Epithelial cell of esophagus (primary cell): ENCODE results near the gene ZNF620.

Experiments used
- DNase-seq: peaks from one replicate; pipeline ENCODE4 v3.0.0; 2010; ENCODE audit warnings: low read depth
- H3K4me3 ChIP-seq: 2 replicates; pipeline ENCODE4 v1.5.1; 2011; ENCODE audit warnings: mild to moderate bottlenecking, low read length, control low read depth
- CTCF ChIP-seq: IDR thresholded peaks from 2 replicates; pipeline ENCODE4 v1.5.1; 2011; ENCODE audit warnings: low read depth, mild to moderate bottlenecking, low read length, control low read depth, inconsistent platforms; ENCODE audit not compliant: insufficient read depth; ENCODE audit errors: missing control alignments

The ZNF620 gene

GRCh38 chr3:40463579-40463978, 42.3 kb upstream of the ZNF620 start:
- DNase-seq, result no peak
- no peak overlapping the region for H3K4me3 ChIP-seq
- no peak for TF ChIP-seq CTCF

GRCh38 chr3:40464339-40465110, 41.3 kb upstream of the ZNF620 start:
- no peak overlapping the region for H3K4me3 ChIP-seq
- DNase-seq, result no peak
- no peak for TF ChIP-seq CTCF

DNA sequence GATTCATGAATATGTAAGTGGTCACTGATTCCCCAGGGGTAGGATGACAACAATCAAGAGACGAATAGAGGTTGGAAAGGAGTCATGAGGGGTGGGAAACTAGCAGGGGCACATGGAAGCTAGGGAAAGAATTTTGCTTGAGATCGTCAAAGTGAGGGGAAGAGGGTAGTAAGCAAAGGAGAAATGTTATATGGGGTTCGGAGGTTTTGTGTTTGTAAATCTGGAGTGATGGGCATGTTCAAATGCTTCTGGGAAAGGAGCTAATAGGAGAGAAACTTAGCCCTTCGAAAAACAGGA, 40.8 kb upstream of the ZNF620 start:
- no peak overlapping the region for H3K4me3 ChIP-seq
- no peak for DNase-seq
- no peak for TF ChIP-seq CTCF

GRCh38 chr3:40465456-40465855, 40.4 kb upstream of the ZNF620 start:
- no peak overlapping the region for H3K4me3 ChIP-seq
- no peak for DNase-seq
- no peak for TF ChIP-seq CTCF

- no peak for TF ChIP-seq CTCF
- H3K4me3 ChIP-seq, result no peak overlapping the region
- no peak for DNase-seq
Measured at GRCh38 chr3:40468018-40468417, 37.8 kb upstream of the ZNF620 start.

- no peak for DNase-seq
- H3K4me3 ChIP-seq, result no peak overlapping the region
- no peak for TF ChIP-seq CTCF
Measured at GRCh38 chr3:40470701-40471100, 35.1 kb upstream of the ZNF620 start.

DNA sequence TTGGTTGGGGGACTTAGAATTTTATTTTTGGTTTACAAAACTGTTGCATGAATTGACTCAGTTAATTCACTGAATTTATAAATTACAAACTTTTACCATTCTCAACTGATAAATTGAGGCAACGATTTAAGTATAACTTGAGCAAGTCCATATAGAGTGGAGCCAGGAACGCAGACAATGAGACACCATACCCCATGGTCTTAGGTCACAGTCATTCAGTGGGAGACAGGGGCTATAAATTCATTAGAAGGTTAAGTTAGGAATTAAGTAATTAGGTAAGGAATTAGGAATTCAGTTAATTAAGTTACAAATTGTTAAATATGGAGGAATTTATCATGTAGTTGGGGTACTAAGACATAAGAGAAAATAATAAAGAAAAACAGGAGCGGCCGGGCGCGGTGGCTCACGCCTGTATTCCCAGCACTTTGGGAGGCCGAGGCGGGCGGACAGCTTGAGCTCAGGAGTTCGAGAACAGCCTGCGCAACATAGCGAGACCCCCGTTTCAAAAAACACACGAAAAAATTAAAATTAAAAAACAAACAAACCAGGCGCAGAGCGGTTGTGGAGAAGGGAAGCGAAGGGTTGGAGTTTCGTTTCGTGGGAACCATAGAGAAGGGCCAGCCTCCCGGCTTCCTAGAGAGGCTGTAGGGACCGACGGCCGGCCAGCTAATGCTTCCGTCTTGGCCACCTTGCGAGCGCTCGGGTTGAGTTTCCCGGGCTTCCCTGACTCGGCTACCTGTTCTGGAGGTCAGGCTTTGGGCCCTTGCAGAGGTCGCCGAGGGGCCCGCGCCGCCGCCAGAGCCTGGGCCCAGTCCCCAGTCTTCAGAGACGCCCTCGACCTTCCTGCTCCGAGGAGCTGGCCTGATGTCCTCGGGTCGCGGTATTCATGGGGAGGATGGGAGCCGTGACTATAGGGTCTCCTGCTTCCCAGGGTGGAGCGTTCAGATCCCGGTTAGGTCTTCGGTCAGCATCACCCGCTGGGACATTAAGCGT, 29.1 kb upstream of the ZNF620 start, which contains the start of gene ZNF619:
ZNF619 (plus strand) TSS at position 645 of the 993 bp plus-strand sequence. CDS start 858 bp downstream, outside the sequence.
- peak; percentile 76 for DNase-seq

More for the DNA sequence above, 29.1 kb upstream of the ZNF620 start, which contains the start of gene ZNF619:
- peak within 1 kb of the TSS; percentile 94 for H3K4me3 ChIP-seq
- no peak for TF ChIP-seq CTCF
